Upper lobe of left lung (tissue), 4 donors: ENCODE data around the gene INO80D.

Experiments used
- POLR2A ChIP-seq, 4 donors: fragments of 450-650 bp; IDR thresholded peaks; one replicate each; pipeline ENCODE4 v1.5.1; 2016 to 2017; ENCODE audit warnings: antibody characterized with exemption in 4 of 4, mild to moderate bottlenecking in 2 of 4
- POLR2AphosphoS5 ChIP-seq, 2 donors: sonication (generic); formaldehyde crosslinking; IDR thresholded peaks; one replicate each; pipeline ENCODE4 v1.5.1; 2017; ENCODE audit warnings: antibody characterized with exemption in 2 of 2
- TF ChIP-seq, protein P1 (sequence below), 6 experiments: fragments of 450-650 bp in 4 of 6; fragments of 200-600 bp in 2 of 6; sonication (generic) in 2 of 6; IDR thresholded peaks; one replicate each; pipeline ENCODE4 v1.5.1; 2016 to 2019; ENCODE audit warnings: antibody characterized with exemption in 6 of 6

DNA sequence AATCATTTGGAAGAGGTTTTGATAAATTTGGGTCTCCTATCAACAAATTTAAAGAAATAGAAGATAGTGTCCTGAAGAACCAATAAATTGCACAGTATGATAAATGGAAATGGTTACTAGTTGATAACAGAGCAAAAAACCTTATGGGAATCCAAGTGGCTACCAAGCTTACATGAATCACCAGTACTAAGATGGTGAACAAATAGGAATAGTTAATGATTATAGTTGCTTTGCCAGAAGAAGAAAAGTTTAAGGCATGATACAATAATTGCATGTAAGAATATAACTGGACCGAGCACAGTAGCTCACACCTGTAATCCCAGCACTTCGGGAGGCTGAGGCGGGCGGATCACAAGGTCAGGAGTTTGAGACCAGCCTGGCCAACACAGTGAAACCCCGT is 19.6 kb upstream of the INO80D start:
- TF ChIP-seq, protein P1, sequence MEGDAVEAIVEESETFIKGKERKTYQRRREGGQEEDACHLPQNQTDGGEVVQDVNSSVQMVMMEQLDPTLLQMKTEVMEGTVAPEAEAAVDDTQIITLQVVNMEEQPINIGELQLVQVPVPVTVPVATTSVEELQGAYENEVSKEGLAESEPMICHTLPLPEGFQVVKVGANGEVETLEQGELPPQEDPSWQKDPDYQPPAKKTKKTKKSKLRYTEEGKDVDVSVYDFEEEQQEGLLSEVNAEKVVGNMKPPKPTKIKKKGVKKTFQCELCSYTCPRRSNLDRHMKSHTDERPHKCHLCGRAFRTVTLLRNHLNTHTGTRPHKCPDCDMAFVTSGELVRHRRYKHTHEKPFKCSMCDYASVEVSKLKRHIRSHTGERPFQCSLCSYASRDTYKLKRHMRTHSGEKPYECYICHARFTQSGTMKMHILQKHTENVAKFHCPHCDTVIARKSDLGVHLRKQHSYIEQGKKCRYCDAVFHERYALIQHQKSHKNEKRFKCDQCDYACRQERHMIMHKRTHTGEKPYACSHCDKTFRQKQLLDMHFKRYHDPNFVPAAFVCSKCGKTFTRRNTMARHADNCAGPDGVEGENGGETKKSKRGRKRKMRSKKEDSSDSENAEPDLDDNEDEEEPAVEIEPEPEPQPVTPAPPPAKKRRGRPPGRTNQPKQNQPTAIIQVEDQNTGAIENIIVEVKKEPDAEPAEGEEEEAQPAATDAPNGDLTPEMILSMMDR (IDR thresholded peaks at IDR 0.05): no peak
- TF ChIP-seq POLR2A (IDR thresholded peaks at IDR 0.05): no peak
- TF ChIP-seq POLR2AphosphoS5 (IDR thresholded peaks at IDR 0.05): no peak
